NCI-H187 treated with DMSO at 0.1 percent for 48 hours (cell line): ENCODE data around the gene PARD3B.

Source experiments
- DNase-seq: peaks from one replicate; lab custom pipeline; 2025; lab: John Stamatoyannopoulos, UW

PARD3B gene

GRCh38 chr2:205566606-205567168 lies 1021.4 kb downstream of the PARD3B start:
- DNase-seq, result no peak

GRCh38 chr2:205568620-205569019 lies 1023.3 kb downstream of the PARD3B start:
- DNase-seq, result no peak

- DNase-seq, result no peak
These were observed 1025.4 kb downstream of the PARD3B start for GRCh38 chr2:205570648-205571047.

- DNase-seq, result no peak
These were observed 1026.2 kb downstream of the PARD3B start for GRCh38 chr2:205571360-205571959.

GRCh38 chr2:205574001-205574400 lies 1028.7 kb downstream of the PARD3B start:
- DNase-seq, result no peak

GRCh38 chr2:205579335-205579734 lies 1034.1 kb downstream of the PARD3B start:
- DNase-seq, result no peak

- DNase-seq, result no peak
These were observed 1035.1 kb downstream of the PARD3B start for GRCh38 chr2:205580212-205580987.

GRCh38 chr2:205582366-205582765 lies 1037.1 kb downstream of the PARD3B start:
- DNase-seq, result no peak

- no peak for DNase-seq
These were observed 1040.4 kb downstream of the PARD3B start for GRCh38 chr2:205585449-205586383.

- DNase-seq, result no peak
These were observed 1041.4 kb downstream of the PARD3B start for GRCh38 chr2:205586626-205587025.

GRCh38 chr2:205589479-205589878 lies 1044.2 kb downstream of the PARD3B start:
- no peak for DNase-seq

GRCh38 chr2:205590759-205591158 lies 1045.5 kb downstream of the PARD3B start:
- no peak for DNase-seq

GRCh38 chr2:205593891-205594290 lies 1048.6 kb downstream of the PARD3B start:
- no peak for DNase-seq

- DNase-seq, result no peak
These were observed 1051.3 kb downstream of the PARD3B start for GRCh38 chr2:205596581-205596980.

- no peak for DNase-seq
These were observed 1060.5 kb downstream of the PARD3B start for GRCh38 chr2:205605638-205606304.

GRCh38 chr2:205607146-205607545 lies 1061.9 kb downstream of the PARD3B start:
- no peak for DNase-seq

GRCh38 chr2:205609113-205609512 lies 1063.8 kb downstream of the PARD3B start:
- no peak for DNase-seq

- no peak for DNase-seq
These were observed 1065.2 kb downstream of the PARD3B start for GRCh38 chr2:205610437-205610836.

- no peak for DNase-seq
These were observed 1067.4 kb downstream of the PARD3B start for GRCh38 chr2:205612636-205613035.

GRCh38 chr2:205613970-205614559 lies 1068.8 kb downstream of the PARD3B start:
- no peak for DNase-seq

- DNase-seq, result no peak
These were observed 1069.7 kb downstream of the PARD3B start for GRCh38 chr2:205614965-205615364.
